ENCODE results near the gene SLC9A2.

SLC9A2 gene

DNA sequence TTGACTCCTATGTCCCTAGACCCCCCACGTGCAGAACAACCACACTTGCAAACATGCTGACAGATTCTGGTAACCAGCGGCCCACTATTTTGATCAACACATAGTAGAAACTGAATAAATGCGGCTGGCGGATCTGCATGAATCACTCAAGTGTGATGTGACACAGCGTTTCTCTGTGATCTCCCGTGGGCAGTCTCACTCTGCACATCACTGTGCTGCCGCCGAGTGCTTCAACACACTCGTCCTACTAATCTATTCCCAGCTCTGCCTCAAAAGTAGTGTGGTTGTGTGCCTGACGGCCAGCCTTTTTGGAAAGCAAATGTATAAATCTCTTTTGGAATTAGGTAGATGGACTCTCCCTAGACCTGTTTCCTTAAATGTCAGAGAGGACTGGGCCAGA is 105.2 kb downstream of the SLC9A2 start:
- DNase-seq (ENCODE audit: low read depth in 2 of 3, low spot score in 1 of 3), result no peak

- DNase-seq (ENCODE audit: low read depth in 2 of 3, low spot score in 1 of 3), result no peak
Measured at GRCh38 chr2:102726128-102727087, 107.1 kb downstream of the SLC9A2 start.

DNA sequence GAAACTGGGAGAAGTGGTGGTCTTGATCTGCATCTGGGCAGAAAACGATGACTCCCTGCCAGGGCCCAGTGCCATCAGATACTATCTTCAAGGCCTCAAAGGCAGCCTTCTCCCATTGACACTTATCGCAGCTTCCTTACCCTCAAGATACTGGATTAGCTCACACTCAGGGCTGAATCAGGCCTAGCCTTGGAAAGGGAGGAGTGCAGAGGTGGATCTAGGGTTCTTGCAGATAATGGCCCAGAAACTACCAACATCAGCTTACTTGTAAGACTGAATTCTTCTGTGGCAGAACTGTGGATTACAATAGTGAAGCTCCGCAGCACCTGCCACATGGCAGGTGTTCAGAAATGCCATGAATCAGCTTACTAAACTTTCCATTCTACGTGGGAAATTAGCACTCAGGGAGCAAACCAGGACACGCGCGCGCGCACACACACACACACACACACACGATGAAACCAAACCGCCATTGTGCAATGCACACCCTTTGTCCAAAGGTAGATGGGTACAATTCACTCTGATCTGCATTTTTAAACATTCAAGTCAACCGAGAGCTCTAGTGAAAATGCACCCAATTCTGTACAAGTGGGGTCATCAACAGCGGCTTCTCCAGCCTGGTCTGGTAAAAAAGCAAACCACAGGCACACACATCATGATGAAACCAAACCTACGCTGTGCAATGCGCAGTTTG is 116.2 kb downstream of the SLC9A2 start:
- DNase-seq (ENCODE audit: low read depth in 2 of 3, low spot score in 1 of 3), result no peak

DNA sequence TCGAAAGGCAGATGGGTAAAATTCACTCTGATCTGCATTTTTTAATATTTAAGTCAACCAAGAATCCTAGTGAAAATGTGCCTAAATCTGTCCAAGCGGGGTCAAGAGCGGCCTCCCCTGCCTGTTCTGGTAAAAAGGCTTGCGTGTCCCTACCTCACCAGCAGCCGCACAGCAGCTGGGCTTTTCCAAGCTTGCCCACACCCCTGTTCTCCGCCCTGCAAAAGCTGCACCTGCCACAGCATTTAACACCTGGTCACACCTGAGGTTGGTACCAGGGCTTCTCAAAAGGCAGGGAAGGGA is 116.7 kb downstream of the SLC9A2 start:
- DNase-seq (ENCODE audit: low read depth in 2 of 3, low spot score in 1 of 3), result no peak

- peak; percentile 67 to 82 (median 71) for DNase-seq (ENCODE audit: low read depth in 2 of 3, low spot score in 1 of 3)
Measured at GRCh38 chr2:102736410-102737409, 117.4 kb downstream of the SLC9A2 start.

DNA sequence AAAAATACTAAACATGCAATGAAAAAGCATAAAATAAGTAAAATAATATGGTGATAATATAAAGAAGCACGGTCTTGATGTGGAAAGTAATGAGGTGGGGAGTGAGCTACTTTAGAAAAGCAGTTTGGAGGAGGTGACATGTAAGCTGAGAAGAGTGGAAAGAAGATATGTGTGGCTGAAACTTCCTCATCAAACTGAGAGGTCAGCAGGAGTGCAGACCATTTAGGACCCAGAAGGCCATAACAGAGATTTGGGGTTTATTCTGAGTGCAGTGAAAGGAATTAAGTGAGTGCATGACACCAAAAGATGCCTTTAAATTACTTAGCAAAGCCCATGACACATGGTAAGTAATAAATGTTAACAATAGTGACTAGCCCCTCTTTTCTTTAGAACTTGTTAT is 118.1 kb downstream of the SLC9A2 start:
- no peak for DNase-seq (ENCODE audit: low read depth in 2 of 3, low spot score in 1 of 3)

DNA sequence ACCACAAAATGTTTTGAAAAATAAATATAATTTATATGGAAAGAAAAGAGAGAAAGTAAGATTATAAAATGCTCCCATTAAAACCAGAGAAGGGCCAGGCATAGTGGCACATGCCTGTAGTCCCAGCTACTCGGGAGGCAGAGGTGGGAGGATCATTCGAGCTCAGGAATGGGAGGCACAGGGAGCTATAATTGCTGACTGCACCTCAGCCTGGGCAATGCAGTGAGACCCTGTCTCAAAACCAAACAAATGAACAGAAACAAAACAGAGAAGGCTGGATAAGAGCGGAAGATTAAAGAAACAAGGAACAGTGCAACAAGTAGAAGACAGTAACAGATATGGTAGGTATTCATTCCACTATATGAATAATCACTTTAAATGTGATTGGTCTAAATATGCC is 123.9 kb downstream of the SLC9A2 start:
- DNase-seq (ENCODE audit: low read depth in 2 of 3, low spot score in 1 of 3), result no peak

GRCh38 chr2:102748107-102748506 is 128.8 kb downstream of the SLC9A2 start:
- DNase-seq (ENCODE audit: low read depth in 2 of 3, low spot score in 1 of 3), result no peak

DNA sequence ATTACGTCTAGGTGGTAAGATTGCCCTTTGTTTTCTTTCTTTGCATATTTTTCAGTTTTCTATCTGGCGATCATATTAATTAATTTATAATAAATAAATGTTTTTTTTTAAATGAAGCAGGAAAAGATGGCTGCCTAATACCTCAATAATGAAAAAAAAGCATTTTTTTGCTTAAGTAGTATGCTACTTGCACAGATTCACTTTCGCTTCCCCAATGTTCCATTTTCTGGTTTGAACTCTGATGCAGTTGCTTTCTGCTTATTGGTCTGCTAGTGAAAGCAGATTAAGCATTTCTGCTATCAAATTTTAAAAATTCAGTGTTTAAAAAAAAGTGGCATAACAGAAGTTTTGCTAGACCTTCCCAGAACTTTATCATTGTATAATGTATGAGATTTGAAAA is 130.6 kb downstream of the SLC9A2 start:
- DNase-seq (ENCODE audit: low read depth in 2 of 3, low spot score in 1 of 3), result no peak

GRCh38 chr2:102753563-102754159 is 134.3 kb downstream of the SLC9A2 start:
- peak in 2 of 3 donors; percentile 11 to 36 for DNase-seq (ENCODE audit: low read depth in 2 of 3, low spot score in 1 of 3)

DNA sequence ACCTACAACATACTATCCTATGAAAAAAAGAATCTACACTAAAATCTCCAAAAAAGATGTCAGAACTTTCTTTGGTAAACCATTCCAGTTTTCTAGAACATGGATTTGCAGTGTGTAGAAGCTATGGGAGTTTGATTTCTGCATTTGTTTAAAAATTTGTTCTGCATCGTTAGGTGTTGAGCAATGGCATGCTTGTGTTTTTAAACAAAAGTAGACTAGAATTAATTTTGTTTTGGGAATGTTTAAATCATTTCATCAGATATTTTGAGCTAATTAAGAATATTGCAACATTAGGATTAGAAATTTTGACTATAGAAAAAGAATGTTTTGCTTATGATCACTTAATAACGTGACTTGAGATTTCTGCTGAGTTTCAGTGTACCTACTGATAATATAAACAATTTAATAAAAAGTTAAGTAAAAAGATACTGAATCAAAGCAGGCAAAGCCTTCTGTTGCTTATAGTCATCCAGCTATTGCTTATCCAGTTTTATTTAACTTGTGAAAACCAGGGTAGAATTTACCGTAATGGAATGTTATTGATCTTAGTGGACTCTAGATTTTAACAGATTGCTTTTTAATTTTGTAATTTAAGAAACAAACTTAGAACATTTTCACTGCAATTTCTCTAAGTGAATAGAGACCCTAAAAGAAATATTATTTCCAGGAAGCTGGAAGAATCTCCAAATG is 135.2 kb downstream of the SLC9A2 start:
- no peak for DNase-seq (ENCODE audit: low read depth in 2 of 3, low spot score in 1 of 3)

- no peak for DNase-seq (ENCODE audit: low read depth in 2 of 3, low spot score in 1 of 3)
Measured at GRCh38 chr2:102755284-102755683, 135.9 kb downstream of the SLC9A2 start.

DNA sequence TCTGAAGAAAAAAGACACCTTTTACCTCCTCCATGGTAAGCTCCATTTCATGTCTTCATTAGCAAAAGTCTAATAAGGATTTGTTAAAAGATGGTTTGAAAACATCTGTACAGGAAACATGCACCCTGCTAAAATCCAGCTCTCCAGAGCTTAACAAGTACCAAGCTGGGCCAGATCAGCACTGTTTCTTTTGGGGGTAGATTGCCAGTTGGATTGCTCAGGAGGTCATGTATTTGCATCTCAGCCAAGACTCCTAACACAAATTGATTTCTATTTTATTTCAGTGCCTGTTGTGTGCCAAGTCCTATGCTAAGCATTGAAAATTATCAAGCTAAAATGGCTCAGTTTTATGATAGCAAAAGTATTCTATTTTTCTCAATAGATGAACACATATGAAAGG is 139.1 kb downstream of the SLC9A2 start:
- no peak for DNase-seq (ENCODE audit: low read depth in 2 of 3, low spot score in 1 of 3)
